ENCODE results near the gene SPARC. TPM values are rescaled to one million over a fixed set of nuclear protein-coding genes. Genes with fewer than 3 reads are reported as not detected.

SPARC gene
- total and polyA plus RNA-seq, 2 experiments from 2014 or later: 6,520 to 20,092 TPM

DNA sequence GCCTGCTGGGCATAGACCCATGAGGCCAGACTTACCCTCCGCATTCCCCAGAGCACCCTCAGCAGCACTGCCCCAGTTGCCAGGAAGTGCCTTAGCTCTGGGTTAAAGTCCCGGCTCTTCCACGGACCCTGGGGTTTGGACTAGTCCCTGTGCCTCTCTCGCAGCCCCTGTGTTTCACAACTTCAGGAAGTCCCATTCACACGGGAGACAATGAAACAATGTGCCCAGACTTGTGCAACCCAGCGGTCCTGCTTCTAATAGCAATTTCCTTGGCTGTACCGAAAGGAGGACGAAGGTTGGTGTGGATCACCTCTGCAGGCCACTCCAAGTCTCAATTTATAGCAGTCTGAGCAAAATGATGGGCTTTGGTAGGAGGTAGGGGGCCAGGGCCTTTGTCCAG, 53.8 kb downstream of the SPARC start:
- in situ Hi-C loops (cut with MboI): loop anchor here (25.0 kb wide), 1 partner anchor 854 kb away; no protein-coding TSS in a partner anchor
- no peak overlapping the region for H3K9ac ChIP-seq
- no peak overlapping the region for H3K4me2 ChIP-seq (ENCODE audit: unreplicated experiment)
- peaks cover 11% of the 10 kb centered on the region; the same call in 1 of the 2 replicates for H3K4me1 ChIP-seq (ENCODE audit: insufficient read depth)
- no peaks in the 10 kb centered on the region for H3K36me3 ChIP-seq (ENCODE audit: low read depth)
- no peak overlapping the region for H3K4me3 ChIP-seq
- TF ChIP-seq EZH2phosphoT487 (IDR thresholded peaks at IDR 0.05; ENCODE audit: insufficient read depth, low read depth) (no peak), EZH2 (IDR thresholded peaks at IDR 0.05; ENCODE audit: insufficient read depth, poor library complexity, severe bottlenecking) (no peak)
- no peaks in the 10 kb centered on the region for H3K79me2 ChIP-seq (ENCODE audit: insufficient read depth)
- no peak overlapping the region for H2AFZ ChIP-seq
- no peaks in the 10 kb centered on the region for H4K20me1 ChIP-seq (ENCODE audit: insufficient read depth)
- no peaks in the 10 kb centered on the region for H3K9me3 ChIP-seq (ENCODE audit: low read depth)
- DNase-seq: no peak
- no peaks in the 10 kb centered on the region for H3K9me2 ChIP-seq (ENCODE audit: insufficient read depth)
- no peaks in the 10 kb centered on the region; the same call in 1 of the 2 replicates for H3F3A ChIP-seq (ENCODE audit: insufficient read depth)
- 76 to 80% methylated on average over 8 of the region's 8 CpGs for WGBS, 2 experiments (ENCODE audit: low coverage in 1 of 2, low lambda C conversion rate in 2 of 2, missing lambda C conversion rate in 2 of 2)
- peaks cover 19% of the 10 kb centered on the region for H3K27me3 ChIP-seq (replicated peaks; ENCODE audit: insufficient read depth)
- H3K27ac ChIP-seq: no peak overlapping the region

DNA sequence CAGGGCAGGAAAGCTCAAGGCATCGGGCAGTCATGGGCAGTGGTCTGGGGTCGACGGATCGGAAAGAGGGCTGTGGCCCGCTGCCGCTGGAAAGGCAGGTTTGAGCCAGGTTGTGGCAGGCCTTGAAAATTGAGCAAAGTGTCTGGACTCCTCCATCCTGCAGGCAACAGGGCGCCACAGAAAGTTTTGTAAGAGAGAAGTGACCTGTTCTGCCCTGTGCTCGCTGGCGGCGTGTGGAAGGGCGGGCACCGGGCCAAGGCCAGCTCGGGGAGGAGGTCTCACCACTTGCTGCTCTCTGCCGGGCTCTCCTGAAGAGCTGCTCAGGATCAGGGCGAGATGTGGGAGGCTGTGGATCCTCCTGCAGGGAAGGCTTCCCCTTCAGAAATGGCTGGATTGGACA, 54.2 kb downstream of the SPARC start:
- H4K20me1 ChIP-seq (ENCODE audit: insufficient read depth): no peaks in the 10 kb centered on the region
- no peaks in the 10 kb centered on the region for H3K9me3 ChIP-seq (ENCODE audit: low read depth)
- no peak for DNase-seq
- peaks cover 15% of the 10 kb centered on the region for H3K27me3 ChIP-seq (replicated peaks; ENCODE audit: insufficient read depth)
- H3K4me2 ChIP-seq (ENCODE audit: unreplicated experiment): no peak overlapping the region
- TF ChIP-seq EZH2 (IDR thresholded peaks at IDR 0.05; ENCODE audit: insufficient read depth, poor library complexity, severe bottlenecking): no peak
- no peak for TF ChIP-seq EZH2phosphoT487 (IDR thresholded peaks at IDR 0.05; ENCODE audit: insufficient read depth, low read depth)
- H3K27ac ChIP-seq: no peak overlapping the region
- H3K9ac ChIP-seq: no peak overlapping the region
- H3K4me1 ChIP-seq (ENCODE audit: insufficient read depth): peaks cover 15% of the 10 kb centered on the region; the same call in 1 of the 2 replicates
- no peak overlapping the region for H2AFZ ChIP-seq
- in situ Hi-C loops (cut with MboI): loop anchor here (25.0 kb wide), 1 partner anchor 855 kb away; no protein-coding TSS in a partner anchor
- no peaks in the 10 kb centered on the region for H3K36me3 ChIP-seq (ENCODE audit: low read depth)
- H3K79me2 ChIP-seq (ENCODE audit: insufficient read depth): no peaks in the 10 kb centered on the region
- H3K9me2 ChIP-seq (ENCODE audit: insufficient read depth): no peaks in the 10 kb centered on the region
- no peaks in the 10 kb centered on the region; the same call in 1 of the 2 replicates for H3F3A ChIP-seq (ENCODE audit: insufficient read depth)
- no peak overlapping the region for H3K4me3 ChIP-seq
- 74 to 78% methylated on average over 15 of the region's 15 CpGs for WGBS, 2 experiments (ENCODE audit: low coverage in 1 of 2, low lambda C conversion rate in 2 of 2, missing lambda C conversion rate in 2 of 2)

DNA sequence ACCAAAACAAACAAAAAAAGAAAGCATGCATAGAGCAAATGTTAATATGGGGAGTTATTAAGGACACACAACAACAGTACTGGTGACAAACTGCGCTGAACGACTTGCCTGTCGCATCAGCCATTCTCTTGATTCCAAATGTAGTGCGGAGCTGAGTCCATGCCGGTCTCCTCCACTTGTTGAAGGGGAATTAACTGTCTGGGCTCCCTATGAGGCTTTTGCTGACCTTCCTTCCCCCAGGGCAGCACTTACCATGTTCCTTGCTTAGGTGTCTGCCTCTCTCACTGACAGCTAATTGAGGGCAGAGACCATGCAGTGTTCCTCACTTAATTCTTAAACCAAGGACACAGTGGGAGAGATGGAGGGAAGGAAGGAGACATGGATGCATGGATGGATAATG, 54.8 kb downstream of the SPARC start:
- no peak for DNase-seq
- Histone ChIP-seq H3K9me3 (ENCODE audit: low read depth) (no peaks in the 10 kb centered on the region), H3K4me1 (ENCODE audit: insufficient read depth) (peaks cover 16% of the 10 kb centered on the region; the same call in 1 of the 2 replicates), H3K27me3 (replicated peaks; ENCODE audit: insufficient read depth) (peaks cover 14% of the 10 kb centered on the region), H3K27ac (no peak overlapping the region), H4K20me1 (ENCODE audit: insufficient read depth) (no peaks in the 10 kb centered on the region), H2AFZ (no peak overlapping the region), H3K4me3 (no peak overlapping the region), H3K4me2 (ENCODE audit: unreplicated experiment) (no peak overlapping the region), H3K9me2 (ENCODE audit: insufficient read depth) (no peaks in the 10 kb centered on the region), H3F3A (ENCODE audit: insufficient read depth) (no peaks in the 10 kb centered on the region; the same call in 1 of the 2 replicates), H3K36me3 (ENCODE audit: low read depth) (no peaks in the 10 kb centered on the region), H3K79me2 (ENCODE audit: insufficient read depth) (no peaks in the 10 kb centered on the region), H3K9ac (no peak overlapping the region)
- 91 to 92% methylated on average over 5 of the region's 5 CpGs for WGBS, 2 experiments (ENCODE audit: low coverage in 1 of 2, low lambda C conversion rate in 2 of 2, missing lambda C conversion rate in 2 of 2)
- TF ChIP-seq EZH2phosphoT487 (IDR thresholded peaks at IDR 0.05; ENCODE audit: insufficient read depth, low read depth) (no peak), EZH2 (IDR thresholded peaks at IDR 0.05; ENCODE audit: insufficient read depth, poor library complexity, severe bottlenecking) (no peak)
- in situ Hi-C loops (cut with MboI): loop anchor here (25.0 kb wide), 1 partner anchor 855 kb away; no protein-coding TSS in a partner anchor

DNA sequence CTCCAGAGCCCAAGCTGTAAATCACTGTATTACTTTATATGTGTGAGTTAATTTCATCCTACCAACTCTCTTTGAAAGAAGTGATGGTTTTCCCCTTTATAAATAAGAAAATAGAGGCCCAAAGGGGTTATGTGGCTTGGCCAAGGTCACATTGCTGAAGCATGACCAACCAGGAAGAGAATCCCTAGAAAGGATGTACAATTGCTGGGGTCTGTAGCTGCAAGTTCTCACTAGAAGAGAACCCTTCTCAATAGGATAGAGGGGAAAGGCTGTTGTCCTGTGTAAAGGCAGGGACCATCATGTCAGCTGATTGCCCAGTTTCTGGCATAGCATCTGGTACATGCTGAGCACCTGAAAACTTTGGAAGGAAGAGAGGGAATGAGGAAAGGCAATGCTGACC, 56.6 kb downstream of the SPARC start:
- H3K27me3 ChIP-seq (replicated peaks; ENCODE audit: insufficient read depth): peaks cover 16% of the 10 kb centered on the region
- no peaks in the 10 kb centered on the region for H4K20me1 ChIP-seq (ENCODE audit: insufficient read depth)
- H3K36me3 ChIP-seq (ENCODE audit: low read depth): no peaks in the 10 kb centered on the region
- no peaks in the 10 kb centered on the region for H3K79me2 ChIP-seq (ENCODE audit: insufficient read depth)
- H2AFZ ChIP-seq: no peak overlapping the region
- in situ Hi-C loops (cut with MboI): loop anchor here (25.0 kb wide), 1 partner anchor 857 kb away; no protein-coding TSS in a partner anchor
- no peak overlapping the region for H3K4me2 ChIP-seq (ENCODE audit: unreplicated experiment)
- no peaks in the 10 kb centered on the region; the same call in 1 of the 2 replicates for H3F3A ChIP-seq (ENCODE audit: insufficient read depth)
- no peaks in the 10 kb centered on the region for H3K9me3 ChIP-seq (ENCODE audit: low read depth)
- no peaks in the 10 kb centered on the region for H3K9me2 ChIP-seq (ENCODE audit: insufficient read depth)
- no peak overlapping the region for H3K4me3 ChIP-seq
- no peak for DNase-seq
- H3K4me1 ChIP-seq (ENCODE audit: insufficient read depth): peaks cover 16% of the 10 kb centered on the region; the same call in 1 of the 2 replicates
- TF ChIP-seq EZH2 (IDR thresholded peaks at IDR 0.05; ENCODE audit: insufficient read depth, poor library complexity, severe bottlenecking): no peak
- TF ChIP-seq EZH2phosphoT487 (IDR thresholded peaks at IDR 0.05; ENCODE audit: insufficient read depth, low read depth): no peak
- no peak overlapping the region for H3K9ac ChIP-seq
- H3K27ac ChIP-seq: no peak overlapping the region

All from GM23248 (cell line).